Fibroblast of skin of back (primary cell): ENCODE results near the gene PRR22.
A peak's percentile ranks its signal among the peaks of the same experiment; 100 is the strongest.

Experiments
- DNase-seq: peaks from one replicate; pipeline ENCODE4 v3.0.0-alpha.2; 2013

Gene PRR22

GRCh38 chr19:5814123-5814851 is 29.7 kb upstream of the PRR22 start:
- no peak for DNase-seq

GRCh38 chr19:5811117-5811516 is 26.6 kb upstream of the PRR22 start:
- no peak for DNase-seq

GRCh38 chr19:5809469-5809868 is 24.9 kb upstream of the PRR22 start:
- no peak for DNase-seq

GRCh38 chr19:5809053-5809452 is 24.5 kb upstream of the PRR22 start:
- DNase-seq: no peak

- DNase-seq: no peak
Measured at GRCh38 chr19:5808120-5808816, 23.7 kb upstream of the PRR22 start.

- no peak for DNase-seq
Measured at GRCh38 chr19:5806905-5807304, 22.4 kb upstream of the PRR22 start.

GRCh38 chr19:5806133-5806489 is 21.6 kb upstream of the PRR22 start:
- DNase-seq: no peak

GRCh38 chr19:5805462-5806132 is 21.1 kb upstream of the PRR22 start:
- DNase-seq: peak; percentile 57

GRCh38 chr19:5804516-5805461 is 20.2 kb upstream of the PRR22 start, which contains the start of gene NRTN:
NRTN (plus strand) TSS chr19:5805067; CDS start chr19:5824166, 19,099 bp downstream.
- DNase-seq: no peak

GRCh38 chr19:5803752-5804515 is 19.4 kb upstream of the PRR22 start:
- peak; percentile 85 for DNase-seq

- no peak for DNase-seq
Measured at GRCh38 chr19:5803441-5803751, 18.9 kb upstream of the PRR22 start.

GRCh38 chr19:5801796-5802619 is 17.5 kb upstream of the PRR22 start:
- DNase-seq: peak; percentile 33

- DNase-seq: no peak
Measured at GRCh38 chr19:5800361-5801270, 16.1 kb upstream of the PRR22 start.

GRCh38 chr19:5799247-5800241 is 15.0 kb upstream of the PRR22 start:
- no peak for DNase-seq

GRCh38 chr19:5798244-5798643 is 13.7 kb upstream of the PRR22 start:
- no peak for DNase-seq

GRCh38 chr19:5795382-5795919 is 10.9 kb upstream of the PRR22 start:
- DNase-seq: no peak

GRCh38 chr19:5793188-5793587 is 8.6 kb upstream of the PRR22 start:
- DNase-seq: no peak

- no peak for DNase-seq
Measured at GRCh38 chr19:5792224-5792623, 7.7 kb upstream of the PRR22 start.
